Endothelial cell of umbilical vein (primary cell): ENCODE results near the gene YAP1.

Source experiments
- CTCF ChIP-seq, 2 donors: IDR thresholded peaks; 1 replicate in 1 of 2; 2 replicates in 1 of 2; pipeline ENCODE4 v1.5.1; 2011; ENCODE audit warnings: low read length in 2 of 2, mild to moderate bottlenecking in 2 of 2, moderate library complexity in 2 of 2, control low read depth in 1 of 2, inconsistent platforms in 1 of 2, low read depth in 1 of 2; ENCODE audit not compliant: insufficient read depth in 1 of 2; ENCODE audit errors: extremely low read depth in 1 of 2
- EZH2 ChIP-seq: IDR thresholded peaks from 2 replicates; pipeline ENCODE4 v1.6.1; 2012; ENCODE audit warnings: borderline replicate concordance, low read depth, mild to moderate bottlenecking, moderate library complexity, low read length, inconsistent platforms; ENCODE audit not compliant: severe bottlenecking
- JUN ChIP-seq: IDR thresholded peaks from 2 replicates; pipeline ENCODE4 v1.6.1; 2011; ENCODE audit warnings: borderline replicate concordance, low read depth; ENCODE audit not compliant: insufficient read length, insufficient read depth
- POLR2A ChIP-seq: IDR thresholded peaks from 2 replicates; pipeline ENCODE4 v1.6.1; 2012; ENCODE audit warnings: low read depth, mild to moderate bottlenecking, control low read depth, low read length
- TF ChIP-seq, protein P1 (sequence below): IDR thresholded peaks from 2 replicates; pipeline ENCODE4 v1.6.1; 2011; ENCODE audit not compliant: insufficient read depth, insufficient read length

DNA sequence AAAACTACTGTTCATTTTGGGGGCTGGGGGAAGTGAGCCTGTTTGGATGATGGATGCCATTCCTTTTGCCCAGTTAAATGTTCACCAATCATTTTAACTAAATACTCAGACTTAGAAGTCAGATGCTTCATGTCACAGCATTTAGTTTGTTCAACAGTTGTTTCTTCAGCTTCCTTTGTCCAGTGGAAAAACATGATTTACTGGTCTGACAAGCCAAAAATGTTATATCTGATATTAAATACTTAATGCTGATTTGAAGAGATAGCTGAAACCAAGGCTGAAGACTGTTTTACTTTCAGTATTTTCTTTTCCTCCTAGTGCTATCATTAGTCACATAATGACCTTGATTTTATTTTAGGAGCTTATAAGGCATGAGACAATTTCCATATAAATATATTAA is 119.9 kb downstream of the YAP1 start:
- no peak for TF ChIP-seq CTCF (IDR thresholded peaks at IDR 0.05; ENCODE audit: extremely low read depth in 1 of 2, insufficient read depth in 1 of 2, low read depth in 1 of 2, low read length in 2 of 2)
- no peak for TF ChIP-seq POLR2A
- no peak for TF ChIP-seq JUN
- TF ChIP-seq EZH2 = no peak
- TF ChIP-seq, protein P1, sequence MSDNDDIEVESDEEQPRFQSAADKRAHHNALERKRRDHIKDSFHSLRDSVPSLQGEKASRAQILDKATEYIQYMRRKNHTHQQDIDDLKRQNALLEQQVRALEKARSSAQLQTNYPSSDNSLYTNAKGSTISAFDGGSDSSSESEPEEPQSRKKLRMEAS = no peak
